Measurements from ENCODE around the gene KDSR. TPM values are rescaled to one million over a fixed set of nuclear protein-coding genes. Genes with fewer than 3 reads are reported as not detected.

KDSR gene
- total RNA-seq, 1 experiment from 2014 or later = 26.8 TPM

DNA sequence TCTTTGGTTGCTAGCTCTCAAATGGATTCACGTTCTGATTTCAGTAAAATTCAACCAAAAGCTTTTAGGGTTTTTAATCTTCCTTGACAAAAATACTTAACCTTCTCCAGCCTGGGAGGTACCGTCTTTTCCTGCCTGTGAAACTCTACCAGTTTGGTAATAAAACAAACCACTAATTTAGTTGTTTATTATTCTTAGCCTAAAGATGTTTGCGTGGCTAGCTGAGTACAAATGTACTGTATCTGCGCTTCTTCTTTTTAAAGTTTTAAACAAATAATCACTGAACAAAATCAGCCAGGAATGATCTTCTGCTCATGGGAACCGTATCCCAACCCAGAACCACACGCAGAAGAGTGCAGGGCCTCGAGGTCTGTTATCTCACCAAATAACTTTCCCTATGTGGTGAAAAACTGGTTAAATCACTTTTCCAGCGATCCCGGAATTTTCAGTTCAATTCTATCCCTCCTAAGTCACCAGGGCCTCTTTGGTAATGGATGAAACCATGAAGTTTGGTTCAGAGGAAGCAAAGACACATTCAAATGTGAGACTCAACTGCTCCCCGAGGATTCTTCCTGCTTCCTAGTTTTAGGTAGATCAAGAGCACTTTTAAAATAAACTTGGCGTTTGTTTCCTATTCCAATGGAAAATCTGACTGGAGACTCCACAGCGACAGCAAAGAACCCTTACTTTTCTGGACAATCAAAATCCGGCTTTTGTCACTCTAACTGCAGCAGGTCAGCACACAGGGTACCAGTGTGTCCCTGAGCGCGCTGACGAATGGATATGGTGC is 83.5 kb downstream of the KDSR start:
- H3K9me3 Mint-ChIP-seq (ENCODE audit: unreplicated experiment) = no peaks in the 10 kb centered on the region
- TF ChIP-seq, protein P1, sequence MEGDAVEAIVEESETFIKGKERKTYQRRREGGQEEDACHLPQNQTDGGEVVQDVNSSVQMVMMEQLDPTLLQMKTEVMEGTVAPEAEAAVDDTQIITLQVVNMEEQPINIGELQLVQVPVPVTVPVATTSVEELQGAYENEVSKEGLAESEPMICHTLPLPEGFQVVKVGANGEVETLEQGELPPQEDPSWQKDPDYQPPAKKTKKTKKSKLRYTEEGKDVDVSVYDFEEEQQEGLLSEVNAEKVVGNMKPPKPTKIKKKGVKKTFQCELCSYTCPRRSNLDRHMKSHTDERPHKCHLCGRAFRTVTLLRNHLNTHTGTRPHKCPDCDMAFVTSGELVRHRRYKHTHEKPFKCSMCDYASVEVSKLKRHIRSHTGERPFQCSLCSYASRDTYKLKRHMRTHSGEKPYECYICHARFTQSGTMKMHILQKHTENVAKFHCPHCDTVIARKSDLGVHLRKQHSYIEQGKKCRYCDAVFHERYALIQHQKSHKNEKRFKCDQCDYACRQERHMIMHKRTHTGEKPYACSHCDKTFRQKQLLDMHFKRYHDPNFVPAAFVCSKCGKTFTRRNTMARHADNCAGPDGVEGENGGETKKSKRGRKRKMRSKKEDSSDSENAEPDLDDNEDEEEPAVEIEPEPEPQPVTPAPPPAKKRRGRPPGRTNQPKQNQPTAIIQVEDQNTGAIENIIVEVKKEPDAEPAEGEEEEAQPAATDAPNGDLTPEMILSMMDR (IDR thresholded peaks at IDR 0.05; ENCODE audit: insufficient read depth in 1 of 2, low read depth in 1 of 2, low read length in 1 of 2, severe bottlenecking in 1 of 2, unreplicated experiment in 1 of 2) = no peak
- no peak overlapping the region for H3K4me3 Mint-ChIP-seq (ENCODE audit: unreplicated experiment)
- H3K27ac Mint-ChIP-seq (ENCODE audit: unreplicated experiment) = no peak overlapping the region
- H3K4me1 Mint-ChIP-seq (ENCODE audit: low read depth, unreplicated experiment) = no peaks in the 10 kb centered on the region
- BruUV-seq (replicated peaks) = no TSS peak
- Histone ChIP-seq H3K9me3 (no peaks in the 10 kb centered on the region), H3K4me3 (ENCODE audit: low read depth, low read length) (no peak overlapping the region), H3K4me1 (no peaks in the 10 kb centered on the region), H3K36me3 (ENCODE audit: control insufficient read depth, insufficient read depth, low read length) (no peaks in the 10 kb centered on the region), H3K27me3 (replicated peaks; ENCODE audit: control insufficient read depth, insufficient read depth, low read length) (no peaks in the 10 kb centered on the region)
- DNase-seq = no peak
- intact Hi-C loops (cut with micrococcal nuclease; ENCODE audit: unreplicated experiment) = no loop called here
- no peaks in the 10 kb centered on the region for H3K36me3 Mint-ChIP-seq (ENCODE audit: insufficient read depth, unreplicated experiment)
- ChIA-PET POLR2A (no interaction called here), CTCF (no interaction called here)
- no peaks in the 10 kb centered on the region for H3K27me3 Mint-ChIP-seq (ENCODE audit: insufficient read depth, unreplicated experiment)

DNA sequence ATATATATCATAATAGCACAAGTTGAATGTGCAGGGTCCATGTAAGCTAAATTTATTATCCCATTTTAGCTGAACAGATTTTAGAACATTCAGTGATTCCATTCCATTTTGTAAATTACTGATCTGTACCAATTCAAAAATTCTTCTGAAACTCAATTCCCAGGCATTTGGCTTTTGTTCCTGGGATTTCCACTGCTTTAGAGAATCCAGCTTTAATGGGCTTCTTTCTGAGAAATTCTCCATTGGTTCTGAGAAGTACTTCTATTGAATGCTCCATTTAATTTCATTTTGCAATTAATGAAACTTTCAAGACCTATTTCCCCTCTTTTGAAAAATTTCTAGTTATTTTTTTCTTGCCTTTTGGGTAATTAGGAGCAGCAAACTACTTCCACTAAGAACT is 84.2 kb downstream of the KDSR start:
- H3K9me3 Mint-ChIP-seq (ENCODE audit: unreplicated experiment) = no peaks in the 10 kb centered on the region
- H3K27ac Mint-ChIP-seq (ENCODE audit: unreplicated experiment) = no peak overlapping the region
- no peaks in the 10 kb centered on the region for H3K36me3 ChIP-seq (ENCODE audit: control insufficient read depth, insufficient read depth, low read length)
- intact Hi-C loops (cut with micrococcal nuclease; ENCODE audit: unreplicated experiment) = no loop called here
- no peaks in the 10 kb centered on the region for H3K27me3 ChIP-seq (replicated peaks; ENCODE audit: control insufficient read depth, insufficient read depth, low read length)
- no peaks in the 10 kb centered on the region for H3K27me3 Mint-ChIP-seq (ENCODE audit: insufficient read depth, unreplicated experiment)
- no peaks in the 10 kb centered on the region for H3K4me1 Mint-ChIP-seq (ENCODE audit: low read depth, unreplicated experiment)
- no peak overlapping the region for H3K4me3 Mint-ChIP-seq (ENCODE audit: unreplicated experiment)
- H3K36me3 Mint-ChIP-seq (ENCODE audit: insufficient read depth, unreplicated experiment) = no peaks in the 10 kb centered on the region
- BruUV-seq (replicated peaks) = no TSS peak
- H3K4me3 ChIP-seq (ENCODE audit: low read depth, low read length) = no peak overlapping the region
- TF ChIP-seq, protein P1 (IDR thresholded peaks at IDR 0.05; ENCODE audit: insufficient read depth in 1 of 2, low read depth in 1 of 2, low read length in 1 of 2, severe bottlenecking in 1 of 2, unreplicated experiment in 1 of 2) = no peak
- no peaks in the 10 kb centered on the region for H3K9me3 ChIP-seq
- H3K4me1 ChIP-seq = no peaks in the 10 kb centered on the region
- POLR2A ChIA-PET = no interaction called here
- CTCF ChIA-PET = no interaction called here
- no peak for DNase-seq

Other genes with a start within 250 kb of the KDSR start
- 6.3 and 6.5 TPM in 2 replicates for gene BCL2, start 47.4 kb downstream of the KDSR start, total RNA-seq (2022)
- 35.0 and 35.3 TPM in 2 replicates for gene VPS4B, start 55.3 kb upstream of the KDSR start, total RNA-seq (2022)
- gene SERPINB5, start 109.8 kb upstream of the KDSR start, total RNA-seq (2022) = not detected in 2 replicates
- gene SERPINB12, start 175.2 kb upstream of the KDSR start, total RNA-seq (2022) = not detected in 2 replicates
- gene SERPINB13, start 220.1 kb upstream of the KDSR start, total RNA-seq (2022) = not detected in 2 replicates